ENCODE data around the gene PTPRG. TPM values are rescaled to one million over a fixed set of nuclear protein-coding genes. Genes with fewer than 3 reads are reported as not detected.

The PTPRG gene
- total and polyA plus RNA-seq, 2 of the 13 experiments (the other 11 are each of a cell fraction or from before 2014, with no cell fraction given), result 8.0 to 25.3 TPM

DNA sequence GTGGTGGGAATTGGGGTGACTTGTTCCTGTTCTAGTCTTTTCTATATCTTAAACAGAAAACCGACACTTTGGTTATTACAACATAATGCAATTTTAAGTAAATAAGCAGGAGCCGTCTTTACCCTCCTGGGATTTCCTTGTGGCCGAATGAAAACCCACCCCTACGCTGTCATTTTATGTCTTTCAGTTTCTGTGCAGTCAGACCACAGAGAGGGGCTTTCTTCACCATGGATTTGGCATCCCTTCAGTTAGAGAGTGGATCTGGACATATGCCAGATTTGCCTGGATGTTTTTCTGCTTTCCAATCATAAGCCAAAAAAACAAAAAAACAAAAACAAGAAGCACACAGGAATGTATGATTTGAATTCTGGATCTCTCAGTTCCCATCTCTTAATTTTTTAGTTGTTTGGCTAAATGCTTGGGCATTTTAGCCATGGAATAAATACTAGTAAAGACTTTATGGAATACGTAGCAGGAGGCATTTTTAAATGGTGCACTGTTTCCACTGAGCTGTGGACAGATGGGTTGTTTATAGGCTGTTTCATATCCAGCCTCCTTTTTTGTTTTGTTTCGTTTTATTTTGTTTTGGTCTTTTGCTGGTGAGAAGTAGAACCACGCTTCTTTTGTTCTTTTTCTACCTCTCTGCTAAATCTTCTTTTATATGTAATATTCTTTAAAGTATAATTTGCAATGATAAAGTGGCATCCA, 539.1 kb downstream of the PTPRG start:
- no peaks in the 10 kb centered on the region for H3K79me2 ChIP-seq (ENCODE audit: insufficient read depth, low read length)
- intact Hi-C loops (cut with micrococcal nuclease; ENCODE audit: unreplicated experiment) (no loop called here), in situ Hi-C loops (cut with HindIII; ENCODE audit: extremely low pct_ligation_motif_present, low pct_unique_long_range_greater_than_20kb) (no loop called here)
- H2AFZ ChIP-seq (ENCODE audit: low read length), result no peak overlapping the region
- no peaks in the 10 kb centered on the region for H3K27me3 ChIP-seq (ENCODE audit: control insufficient read depth in 1 of 2, insufficient read depth in 2 of 2, low read length in 2 of 2)
- FAIRE-seq (no peak), DNase-seq (ENCODE audit: low spot score) (no peak), ATAC-seq (no peak)
- 95% methylated on average over 7 of the region's 7 CpGs for WGBS (ENCODE audit: low lambda C conversion rate)
- TF ChIP-seq NFKB2 (CRISPR knock-in tag; IDR thresholded peaks at IDR 0.05; ENCODE audit: borderline replicate concordance) (no peak), MAZ (IDR thresholded peaks at IDR 0.05; ENCODE audit: borderline replicate concordance, low read depth, low read length) (no peak), MAZ (CRISPR knock-in tag; IDR thresholded peaks at IDR 0.05; ENCODE audit: low read depth) (no peak), FOXK2 (IDR thresholded peaks at IDR 0.05) (no peak), MIER2 (CRISPR knock-in tag; IDR thresholded peaks at IDR 0.05) (no peak), JUN (CRISPR knock-in tag; IDR thresholded peaks at IDR 0.05) (no peak), MLXIP (CRISPR knock-in tag; IDR thresholded peaks at IDR 0.05; ENCODE audit: borderline replicate concordance) (no peak), ZNF343 (CRISPR knock-in tag; IDR thresholded peaks at IDR 0.05) (no peak), ZNF816 (CRISPR knock-in tag; IDR thresholded peaks at IDR 0.05; ENCODE audit: borderline replicate concordance) (no peak), ZBTB1 (CRISPR knock-in tag; IDR thresholded peaks at IDR 0.05; ENCODE audit: borderline replicate concordance) (no peak), NR3C1 (CRISPR knock-in tag; IDR thresholded peaks at IDR 0.05) (no peak), ZNF879 (CRISPR knock-in tag; IDR thresholded peaks at IDR 0.05) (no peak), KMT2A (CRISPR knock-in tag; IDR thresholded peaks at IDR 0.05) (no peak), SMAD1 (CRISPR knock-in tag; IDR thresholded peaks at IDR 0.05; ENCODE audit: borderline replicate concordance, low read depth) (no peak), ERF (CRISPR knock-in tag; IDR thresholded peaks at IDR 0.05) (no peak), NCOA1 (CRISPR knock-in tag; IDR thresholded peaks at IDR 0.05) (no peak)
- TF ChIP-seq, protein P1, sequence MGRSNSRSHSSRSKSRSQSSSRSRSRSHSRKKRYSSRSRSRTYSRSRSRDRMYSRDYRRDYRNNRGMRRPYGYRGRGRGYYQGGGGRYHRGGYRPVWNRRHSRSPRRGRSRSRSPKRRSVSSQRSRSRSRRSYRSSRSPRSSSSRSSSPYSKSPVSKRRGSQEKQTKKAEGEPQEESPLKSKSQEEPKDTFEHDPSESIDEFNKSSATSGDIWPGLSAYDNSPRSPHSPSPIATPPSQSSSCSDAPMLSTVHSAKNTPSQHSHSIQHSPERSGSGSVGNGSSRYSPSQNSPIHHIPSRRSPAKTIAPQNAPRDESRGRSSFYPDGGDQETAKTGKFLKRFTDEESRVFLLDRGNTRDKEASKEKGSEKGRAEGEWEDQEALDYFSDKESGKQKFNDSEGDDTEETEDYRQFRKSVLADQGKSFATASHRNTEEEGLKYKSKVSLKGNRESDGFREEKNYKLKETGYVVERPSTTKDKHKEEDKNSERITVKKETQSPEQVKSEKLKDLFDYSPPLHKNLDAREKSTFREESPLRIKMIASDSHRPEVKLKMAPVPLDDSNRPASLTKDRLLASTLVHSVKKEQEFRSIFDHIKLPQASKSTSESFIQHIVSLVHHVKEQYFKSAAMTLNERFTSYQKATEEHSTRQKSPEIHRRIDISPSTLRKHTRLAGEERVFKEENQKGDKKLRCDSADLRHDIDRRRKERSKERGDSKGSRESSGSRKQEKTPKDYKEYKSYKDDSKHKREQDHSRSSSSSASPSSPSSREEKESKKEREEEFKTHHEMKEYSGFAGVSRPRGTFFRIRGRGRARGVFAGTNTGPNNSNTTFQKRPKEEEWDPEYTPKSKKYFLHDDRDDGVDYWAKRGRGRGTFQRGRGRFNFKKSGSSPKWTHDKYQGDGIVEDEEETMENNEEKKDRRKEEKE (IDR thresholded peaks at IDR 0.05), result no peak
- TF ChIP-seq, protein P2, sequence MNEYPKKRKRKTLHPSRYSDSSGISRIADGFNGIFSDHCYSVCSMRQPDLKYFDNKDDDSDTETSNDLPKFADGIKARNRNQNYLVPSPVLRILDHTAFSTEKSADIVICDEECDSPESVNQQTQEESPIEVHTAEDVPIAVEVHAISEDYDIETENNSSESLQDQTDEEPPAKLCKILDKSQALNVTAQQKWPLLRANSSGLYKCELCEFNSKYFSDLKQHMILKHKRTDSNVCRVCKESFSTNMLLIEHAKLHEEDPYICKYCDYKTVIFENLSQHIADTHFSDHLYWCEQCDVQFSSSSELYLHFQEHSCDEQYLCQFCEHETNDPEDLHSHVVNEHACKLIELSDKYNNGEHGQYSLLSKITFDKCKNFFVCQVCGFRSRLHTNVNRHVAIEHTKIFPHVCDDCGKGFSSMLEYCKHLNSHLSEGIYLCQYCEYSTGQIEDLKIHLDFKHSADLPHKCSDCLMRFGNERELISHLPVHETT (CRISPR knock-in tag; conservative IDR thresholded peaks at IDR 0.05), result no peak
- H3K4me3 ChIP-seq (replicated peaks in 1 of 3; ENCODE audit: insufficient read depth in 1 of 3, low read depth in 2 of 3, low read length in 3 of 3), result no peak overlapping the region
- BruUV-seq (replicated peaks), result no TSS peak
- no peaks in the 10 kb centered on the region for H3K9me3 ChIP-seq (ENCODE audit: low read length)
- no peaks in the 10 kb centered on the region for H3K4me1 ChIP-seq (ENCODE audit: insufficient read depth, low read length)
- H3K27ac ChIP-seq (ENCODE audit: extremely low read length, insufficient read depth, low read length), result no peak overlapping the region
- H3K36me3 ChIP-seq (replicated peaks in 1 of 2; ENCODE audit: control insufficient read depth in 1 of 2, insufficient read depth in 2 of 2, low read length in 2 of 2), result no peaks in the 10 kb centered on the region; a peak in 1 of 5 replicates
- H3K9ac ChIP-seq (ENCODE audit: insufficient read depth, low read depth, low read length), result no peak overlapping the region
- H4K20me1 ChIP-seq (ENCODE audit: insufficient read depth, low read length), result no peaks in the 10 kb centered on the region
- POLR2A ChIA-PET, result no interaction called here
- no peak overlapping the region for H3K4me2 ChIP-seq (ENCODE audit: low read depth, low read length)
- CTCF ChIA-PET (ENCODE audit: low intra/inter-chr PET ratio, low total read pairs), result no interaction called here

All from HepG2 (cell line).